Fibroblast of villous mesenchyme (primary cell): ENCODE data around the gene PXDC1. TPM values are rescaled to one million over a fixed set of nuclear protein-coding genes. Genes with fewer than 3 reads are reported as not detected.

Experiments
- DNase-seq: peaks from one replicate; pipeline ENCODE4 v3.0.0-alpha.2; 2010; ENCODE audit warnings: low read depth
- H3K4me3 ChIP-seq: 2 replicates; pipeline ENCODE4 v1.5.1; 2011; ENCODE audit warnings: low read depth, mild to moderate bottlenecking, low read length
- total RNA-seq: library from RNA; depleted of rRNA; stranded (reverse); fragments of >200 nt; gene quantifications from 2 replicates; pipeline ENCODE4 v1.2.3, GENCODE V29; 2012
- TF ChIP-seq, protein P1 (sequence below): IDR thresholded peaks from 2 replicates; pipeline ENCODE4 v1.5.1; 2012; ENCODE audit warnings: low read depth, mild to moderate bottlenecking, low read length; ENCODE audit not compliant: insufficient read depth

The PXDC1 gene
- total RNA-seq, 1 donor, result 92.4 TPM

DNA sequence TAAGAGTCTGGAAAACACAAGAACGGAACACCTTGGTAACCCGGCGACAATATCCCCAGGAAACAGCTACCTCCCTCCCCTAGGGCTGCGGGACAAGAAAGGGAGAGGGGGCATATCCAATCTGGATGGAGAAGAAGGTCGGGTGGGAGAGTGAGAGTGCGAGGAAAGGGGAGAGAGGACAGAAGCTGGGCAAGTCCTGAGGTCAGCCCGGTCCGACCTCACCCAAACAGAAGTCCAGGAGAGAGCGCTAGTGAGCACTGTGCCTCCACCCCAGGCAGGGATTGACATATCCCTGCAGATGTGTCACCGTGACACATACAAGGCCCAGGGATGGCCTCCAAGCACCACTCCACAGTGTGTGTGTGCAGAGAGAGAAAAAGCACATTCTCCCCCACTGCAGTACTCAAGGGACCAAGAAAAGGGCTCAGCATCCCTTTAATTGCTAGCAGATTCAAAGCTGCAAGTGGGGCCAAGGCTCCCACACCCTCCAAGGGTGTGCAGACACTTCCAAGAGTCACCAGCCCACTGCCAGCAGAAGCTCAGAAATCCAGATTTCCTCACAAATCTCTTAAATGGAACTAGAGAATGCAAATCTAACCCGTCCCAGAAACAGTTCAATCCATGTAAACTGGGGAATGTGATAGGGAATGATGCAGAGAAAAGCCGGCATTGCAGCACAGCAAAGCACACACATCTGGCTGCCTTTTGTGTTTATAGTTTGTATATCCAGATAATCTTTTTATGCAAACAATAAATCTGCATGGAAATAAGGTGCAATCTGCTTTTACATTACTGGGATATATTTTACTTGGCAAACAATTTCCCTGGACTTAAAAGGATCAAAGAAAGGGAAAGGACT, 3.1 kb downstream of the PXDC1 start:
- peak overlapping the region; percentile 87 for H3K4me3 ChIP-seq
- TF ChIP-seq, protein P1, sequence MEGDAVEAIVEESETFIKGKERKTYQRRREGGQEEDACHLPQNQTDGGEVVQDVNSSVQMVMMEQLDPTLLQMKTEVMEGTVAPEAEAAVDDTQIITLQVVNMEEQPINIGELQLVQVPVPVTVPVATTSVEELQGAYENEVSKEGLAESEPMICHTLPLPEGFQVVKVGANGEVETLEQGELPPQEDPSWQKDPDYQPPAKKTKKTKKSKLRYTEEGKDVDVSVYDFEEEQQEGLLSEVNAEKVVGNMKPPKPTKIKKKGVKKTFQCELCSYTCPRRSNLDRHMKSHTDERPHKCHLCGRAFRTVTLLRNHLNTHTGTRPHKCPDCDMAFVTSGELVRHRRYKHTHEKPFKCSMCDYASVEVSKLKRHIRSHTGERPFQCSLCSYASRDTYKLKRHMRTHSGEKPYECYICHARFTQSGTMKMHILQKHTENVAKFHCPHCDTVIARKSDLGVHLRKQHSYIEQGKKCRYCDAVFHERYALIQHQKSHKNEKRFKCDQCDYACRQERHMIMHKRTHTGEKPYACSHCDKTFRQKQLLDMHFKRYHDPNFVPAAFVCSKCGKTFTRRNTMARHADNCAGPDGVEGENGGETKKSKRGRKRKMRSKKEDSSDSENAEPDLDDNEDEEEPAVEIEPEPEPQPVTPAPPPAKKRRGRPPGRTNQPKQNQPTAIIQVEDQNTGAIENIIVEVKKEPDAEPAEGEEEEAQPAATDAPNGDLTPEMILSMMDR, result peak; percentile 77
- DNase-seq, result peak; percentile 88

DNA sequence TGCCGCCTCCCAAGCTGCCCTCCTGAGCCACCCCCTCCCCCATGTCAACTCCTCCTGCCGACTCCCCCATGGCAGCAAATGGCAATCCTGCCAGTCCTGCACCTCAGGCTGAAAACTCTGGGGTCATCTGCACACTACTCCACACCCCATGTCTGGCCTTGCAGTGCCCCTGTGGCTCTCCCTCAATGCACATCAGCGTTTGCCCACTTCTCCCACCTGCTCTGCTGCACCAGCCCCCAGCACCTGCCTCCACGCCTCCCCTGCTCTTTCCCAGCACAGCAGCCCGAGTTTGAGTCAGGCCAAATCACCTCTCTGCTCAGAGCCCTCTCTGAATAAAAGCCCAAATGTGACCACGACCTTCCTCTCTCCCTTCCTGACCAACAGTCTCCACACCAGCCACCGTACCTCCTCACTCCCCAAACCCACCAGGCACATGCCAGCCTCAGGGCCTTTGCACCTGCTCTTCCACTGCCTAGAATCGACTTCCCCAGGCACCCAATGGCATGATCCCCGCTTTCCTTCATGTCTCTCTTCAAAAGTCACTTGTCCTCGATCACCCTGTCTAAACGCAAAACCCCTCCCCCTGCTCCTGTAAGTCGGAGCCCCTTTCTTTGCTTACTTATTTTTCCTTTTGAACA, 4.3 kb downstream of the PXDC1 start:
- no peak for DNase-seq
- TF ChIP-seq, protein P1, result no peak
- H3K4me3 ChIP-seq, result no peak overlapping the region

DNA sequence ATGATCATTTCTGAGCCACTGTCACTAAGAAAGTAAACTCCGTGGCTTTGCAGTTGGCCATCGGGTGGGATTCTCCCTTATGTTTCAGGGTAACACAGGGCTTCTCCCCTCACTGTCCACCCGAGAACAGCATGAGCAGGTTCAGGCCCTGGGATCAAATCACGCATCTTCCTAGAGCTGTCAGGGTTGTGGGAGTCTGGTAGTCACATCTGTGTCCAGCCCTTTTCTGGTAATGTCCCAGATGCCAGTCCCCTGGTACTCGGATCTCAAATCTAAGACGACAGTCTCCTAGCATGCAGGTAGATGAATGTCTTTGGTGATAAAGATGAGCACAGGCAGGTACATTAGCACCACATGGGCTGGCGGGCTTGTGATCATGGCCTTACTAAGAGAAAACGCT, 4.8 kb downstream of the PXDC1 start:
- DNase-seq, result no peak
- H3K4me3 ChIP-seq, result no peak overlapping the region

DNA sequence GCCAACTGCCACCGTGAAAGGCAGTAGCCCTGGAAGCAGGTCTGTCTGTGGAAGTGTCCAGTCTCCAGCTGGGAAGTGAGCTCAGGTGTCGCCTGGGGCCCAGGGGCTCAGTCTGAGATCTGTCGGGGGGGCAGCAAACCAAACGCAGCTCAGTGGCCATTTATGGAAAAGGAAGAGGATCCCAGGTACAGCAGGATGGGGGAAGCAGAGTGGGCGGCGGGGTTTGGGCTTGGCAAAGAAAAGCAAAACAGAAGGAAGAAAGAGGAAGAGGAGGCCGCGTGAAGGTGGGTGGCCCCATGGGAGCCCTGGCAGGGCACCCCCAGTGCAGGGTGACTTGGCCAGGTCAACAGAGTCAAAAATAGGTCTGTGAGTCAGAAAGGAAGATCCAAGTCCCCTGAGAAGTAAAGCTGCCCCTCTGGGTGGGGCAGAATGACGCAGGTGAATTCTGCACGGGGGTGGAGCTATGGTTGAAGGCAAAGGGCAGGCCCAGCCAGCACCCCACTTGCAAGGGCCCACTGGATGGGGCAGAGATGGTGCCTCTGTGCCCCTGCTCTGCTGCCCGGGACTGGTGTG, 5.3 kb downstream of the PXDC1 start:
- DNase-seq, result no peak
- TF ChIP-seq, protein P1, result no peak
- H3K4me3 ChIP-seq, result no peak overlapping the region

More for the DNA sequence above, 4.8 kb downstream of the PXDC1 start:
- TF ChIP-seq, protein P1, result no peak

DNA sequence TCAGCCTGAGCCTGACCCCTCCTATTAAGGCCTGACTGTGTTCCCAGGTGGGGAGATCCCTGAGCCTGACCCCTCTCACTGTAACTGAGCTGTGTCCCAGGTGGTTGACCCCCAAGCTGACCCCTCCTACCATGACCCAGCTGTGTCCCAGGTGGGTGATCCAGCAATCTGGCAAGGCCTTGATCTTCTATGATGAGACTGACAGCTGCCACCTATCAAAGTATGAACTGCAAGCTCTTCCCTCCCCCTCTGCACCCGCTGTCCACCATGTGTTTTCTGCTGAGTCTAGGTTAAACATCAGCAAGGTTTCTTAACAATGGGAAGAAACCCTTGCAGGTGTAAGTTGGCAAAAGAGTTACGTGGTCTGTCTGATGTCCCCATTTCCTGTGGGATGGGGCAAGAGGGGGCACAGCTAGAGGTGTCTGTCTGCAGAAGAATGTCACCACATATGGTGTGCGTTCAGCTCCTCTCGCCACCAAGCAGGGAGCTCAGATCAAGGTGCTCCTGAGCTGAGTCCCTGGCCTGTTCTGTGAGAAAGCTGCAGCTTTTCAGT, 5.9 kb downstream of the PXDC1 start:
- TF ChIP-seq, protein P1, result no peak
- H3K4me3 ChIP-seq, result no peak overlapping the region
- DNase-seq, result no peak

DNA sequence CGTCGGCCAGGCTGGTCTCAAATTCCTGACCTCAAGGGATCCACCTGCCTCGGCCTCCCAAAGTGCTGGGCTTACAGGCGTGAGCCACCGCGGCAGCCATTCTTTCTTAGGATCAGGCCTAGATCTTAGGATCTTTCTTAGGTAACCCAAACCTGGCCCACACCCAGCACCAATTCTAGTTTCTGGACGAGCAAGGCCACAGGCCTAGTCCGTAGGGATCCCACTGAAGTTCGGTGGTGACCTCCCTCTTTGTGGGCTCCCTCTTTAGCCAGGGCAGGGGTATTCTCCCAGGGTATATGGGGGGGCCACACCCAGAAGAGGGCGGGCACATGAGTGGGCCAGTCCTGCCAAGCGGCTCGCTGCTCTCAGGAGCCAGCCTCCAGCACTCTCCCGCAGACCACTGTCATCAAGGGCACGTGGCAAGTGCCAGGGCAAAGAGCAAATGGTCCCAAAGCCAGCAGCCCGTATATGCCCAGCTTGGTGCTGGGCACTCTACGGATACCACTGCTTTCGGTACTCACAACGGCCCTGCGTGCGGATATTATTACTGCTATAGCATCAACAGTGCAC, 6.5 kb downstream of the PXDC1 start:
- DNase-seq, result no peak
- TF ChIP-seq, protein P1, result no peak
- H3K4me3 ChIP-seq, result no peak overlapping the region
